ENCODE measurements around the gene KCNIP2.

- TF ChIP-seq ZNF530 (CRISPR knock-in tag; IDR thresholded peaks at IDR 0.05; ENCODE audit: low read depth) = no peak
- no peak for TF ChIP-seq ZNF792 (CRISPR knock-in tag; IDR thresholded peaks at IDR 0.05)
- TF ChIP-seq MBNL3 (CRISPR knock-in tag; conservative IDR thresholded peaks at IDR 0.05) = no peak
- no peak for TF ChIP-seq TBP (CRISPR knock-in tag; IDR thresholded peaks at IDR 0.05)
- TF ChIP-seq DPF2 (CRISPR knock-in tag; IDR thresholded peaks at IDR 0.05; ENCODE audit: borderline replicate concordance, low read depth) = no peak
Observed at GRCh38 chr10:101797403-101798059, 46.1 kb downstream of the KCNIP2 start.
